Panc1 (cell line): ENCODE results near the gene POLR1B. TPM values are rescaled to one million over a fixed set of nuclear protein-coding genes. Genes with fewer than 3 reads are reported as not detected.
"Not testable (repeated sequence)": the region's sequence is repeated elsewhere in the genome, so short reads cannot be mapped to it uniquely, and the experiment has no call there.

Experiments
- ATAC-seq: fragments of 200-7000 bp; cut with Tn5 transposase; 2 replicates; pipeline ENCODE4 v1.9.1; 2020; ENCODE audit warnings: mild to moderate bottlenecking, moderate library complexity
- BruUV-seq: library from RNA; stranded (reverse); fragments of 400-500 nt; replicated peaks from 2 replicates; lab custom pipeline; 2021; lab: Mats Ljungman, UMichigan
- CTCF ChIA-PET: fragments of 300-600 bp; sonication (Branson Sonifier 250); formaldehyde crosslinking; loops from one replicate; lab custom pipeline; 2022; ENCODE audit warnings: antibody characterized with exemption; lab: Charles Lee
- POLR2A ChIA-PET: fragments of 300-600 bp; sonication (Branson Sonifier 250); formaldehyde crosslinking; loops from one replicate; lab custom pipeline; 2022; ENCODE audit warnings: antibody characterized with exemption; lab: Charles Lee
- DNase-seq: peaks from one replicate; pipeline ENCODE4 v3.0.0-alpha.2; 2010; ENCODE audit warnings: low read depth, low spot score
- H3K27ac ChIP-seq: 2 replicates; pipeline ENCODE4 v1.5.1; 2011; ENCODE audit warnings: mild to moderate bottlenecking, low read length, inconsistent platforms
- H3K27me3 ChIP-seq: fragments of 200-500 bp; sonication (Bioruptor generic); 2 replicates; pipeline ENCODE4 v1.6.0; 2014; ENCODE audit warnings: low read length, inconsistent platforms; ENCODE audit not compliant: control insufficient read depth, insufficient read depth
- H3K36me3 ChIP-seq: fragments of 200-500 bp; sonication (Bioruptor generic); 2 replicates; pipeline ENCODE4 v1.5.1; 2014; ENCODE audit warnings: inconsistent platforms, mild to moderate bottlenecking, low read length, moderate library complexity; ENCODE audit not compliant: control insufficient read depth, insufficient read depth
- H3K4me1 ChIP-seq: 2 replicates; pipeline ENCODE4 v1.5.1; 2011; ENCODE audit warnings: inconsistent platforms, mild to moderate bottlenecking, low read length, moderate library complexity; ENCODE audit not compliant: control insufficient read depth, insufficient read depth
- H3K4me3 ChIP-seq, 2 experiments: 2 replicates each; pipeline ENCODE4 v1.5.1; 2011 to 2012; ENCODE audit warnings: low read depth in 2 of 2, low read length in 2 of 2, mild to moderate bottlenecking in 2 of 2, inconsistent platforms in 1 of 2, moderate library complexity in 1 of 2
- H3K9me3 ChIP-seq: fragments of 200-500 bp; sonication (Bioruptor generic); 2 replicates; pipeline ENCODE4 v1.5.1; 2014; ENCODE audit warnings: low read depth, mild to moderate bottlenecking, inconsistent platforms, low read length, moderate library complexity; ENCODE audit not compliant: control insufficient read depth, insufficient read depth
- POLR2AphosphoS5 ChIP-seq: IDR thresholded peaks from 2 replicates; pipeline ENCODE4 v1.6.1; 2012; ENCODE audit warnings: mild to moderate bottlenecking, low read depth, low read length, moderate library complexity
- SIN3A ChIP-seq: IDR thresholded peaks from 2 replicates; pipeline ENCODE4 v1.6.1; 2012; ENCODE audit warnings: low read depth, mild to moderate bottlenecking, low read length, moderate library complexity, borderline replicate concordance; ENCODE audit not compliant: insufficient read depth
- TCF7L2 ChIP-seq: IDR thresholded peaks from 2 replicates; pipeline ENCODE4 v1.6.1; 2011; ENCODE audit warnings: mild to moderate bottlenecking, low read depth, low read length, inconsistent platforms
- in situ Hi-C: cut with HindIII; loops from 2 replicates; pipeline ENCODE4 v1.10.0; 2016; ENCODE audit warnings: low sequenced_read_pairs, low pct_unique_long_range_greater_than_20kb
- intact Hi-C: fragments of 100-400 bp; cut with micrococcal nuclease; formaldehyde crosslinking; loops from one replicate; pipeline ENCODE4 v1.10.0; 2022; ENCODE audit not compliant: unreplicated experiment
- total RNA-seq: library from RNA; stranded (reverse); gene quantifications from one replicate; pipeline ENCODE4 v1.2.1, GENCODE V29; 2021; ENCODE audit not compliant: unreplicated experiment
- TF ChIP-seq, protein P1 (sequence below): fragments of 450-650 bp; IDR thresholded peaks from 2 replicates; pipeline ENCODE4 v1.5.1; 2017; ENCODE audit warnings: mild to moderate bottlenecking
- TF ChIP-seq, protein P2 (sequence below), 2 experiments: IDR thresholded peaks; 2 replicates each; pipeline ENCODE4 v1.6.1; 2011 to 2012; ENCODE audit warnings: low read depth in 2 of 2, control low read depth in 1 of 2, low read length in 1 of 2, mild to moderate bottlenecking in 1 of 2, moderate library complexity in 1 of 2; ENCODE audit not compliant: insufficient read depth in 1 of 2

Gene POLR1B
- total RNA-seq, 1 experiment from 2014 or later: 35.4 TPM

- H3K9me3 ChIP-seq, H3K4me1 ChIP-seq, H3K36me3 ChIP-seq, intact Hi-C loops, BruUV-seq, H3K27ac ChIP-seq, in situ Hi-C loops, H3K4me3 ChIP-seq, H3K27me3 ChIP-seq, CTCF ChIA-PET, DNase-seq, POLR2A ChIA-PET: not testable (repeated sequence)
- TF ChIP-seq, protein P1, sequence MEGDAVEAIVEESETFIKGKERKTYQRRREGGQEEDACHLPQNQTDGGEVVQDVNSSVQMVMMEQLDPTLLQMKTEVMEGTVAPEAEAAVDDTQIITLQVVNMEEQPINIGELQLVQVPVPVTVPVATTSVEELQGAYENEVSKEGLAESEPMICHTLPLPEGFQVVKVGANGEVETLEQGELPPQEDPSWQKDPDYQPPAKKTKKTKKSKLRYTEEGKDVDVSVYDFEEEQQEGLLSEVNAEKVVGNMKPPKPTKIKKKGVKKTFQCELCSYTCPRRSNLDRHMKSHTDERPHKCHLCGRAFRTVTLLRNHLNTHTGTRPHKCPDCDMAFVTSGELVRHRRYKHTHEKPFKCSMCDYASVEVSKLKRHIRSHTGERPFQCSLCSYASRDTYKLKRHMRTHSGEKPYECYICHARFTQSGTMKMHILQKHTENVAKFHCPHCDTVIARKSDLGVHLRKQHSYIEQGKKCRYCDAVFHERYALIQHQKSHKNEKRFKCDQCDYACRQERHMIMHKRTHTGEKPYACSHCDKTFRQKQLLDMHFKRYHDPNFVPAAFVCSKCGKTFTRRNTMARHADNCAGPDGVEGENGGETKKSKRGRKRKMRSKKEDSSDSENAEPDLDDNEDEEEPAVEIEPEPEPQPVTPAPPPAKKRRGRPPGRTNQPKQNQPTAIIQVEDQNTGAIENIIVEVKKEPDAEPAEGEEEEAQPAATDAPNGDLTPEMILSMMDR: peak; percentile 53
- ATAC-seq: peak; percentile 92
Measured at GRCh38 chr2:112500850-112501484, 41.3 kb upstream of the POLR1B start.

GRCh38 chr2:112509239-112509998, 32.8 kb upstream of the POLR1B start:
- H3K4me3 ChIP-seq, H3K9me3 ChIP-seq, H3K27ac ChIP-seq, H3K27me3 ChIP-seq, H3K36me3 ChIP-seq, ATAC-seq, in situ Hi-C loops, H3K4me1 ChIP-seq, intact Hi-C loops, BruUV-seq, CTCF ChIA-PET, DNase-seq: not testable (repeated sequence)
- POLR2A ChIA-PET: interaction anchor here (0.7 kb wide), 1 partner anchor 92 kb away, joined by 3 read pairs; no protein-coding TSS in a partner anchor

GRCh38 chr2:112516801-112517200, 25.5 kb upstream of the POLR1B start:
- ATAC-seq (no peak), DNase-seq (no peak)
- intact Hi-C loops: no loop called here
- in situ Hi-C loops: no loop called here
- POLR2A ChIA-PET: interaction anchor here (0.6 kb wide), 1 partner anchor 24 kb away, joined by 10 read pairs; no protein-coding TSS in a partner anchor
- no TSS peak for BruUV-seq
- TF ChIP-seq, protein P1: no peak
- TF ChIP-seq POLR2AphosphoS5: no peak
- TF ChIP-seq TCF7L2: no peak
- TF ChIP-seq SIN3A: no peak
- TF ChIP-seq, protein P2, sequence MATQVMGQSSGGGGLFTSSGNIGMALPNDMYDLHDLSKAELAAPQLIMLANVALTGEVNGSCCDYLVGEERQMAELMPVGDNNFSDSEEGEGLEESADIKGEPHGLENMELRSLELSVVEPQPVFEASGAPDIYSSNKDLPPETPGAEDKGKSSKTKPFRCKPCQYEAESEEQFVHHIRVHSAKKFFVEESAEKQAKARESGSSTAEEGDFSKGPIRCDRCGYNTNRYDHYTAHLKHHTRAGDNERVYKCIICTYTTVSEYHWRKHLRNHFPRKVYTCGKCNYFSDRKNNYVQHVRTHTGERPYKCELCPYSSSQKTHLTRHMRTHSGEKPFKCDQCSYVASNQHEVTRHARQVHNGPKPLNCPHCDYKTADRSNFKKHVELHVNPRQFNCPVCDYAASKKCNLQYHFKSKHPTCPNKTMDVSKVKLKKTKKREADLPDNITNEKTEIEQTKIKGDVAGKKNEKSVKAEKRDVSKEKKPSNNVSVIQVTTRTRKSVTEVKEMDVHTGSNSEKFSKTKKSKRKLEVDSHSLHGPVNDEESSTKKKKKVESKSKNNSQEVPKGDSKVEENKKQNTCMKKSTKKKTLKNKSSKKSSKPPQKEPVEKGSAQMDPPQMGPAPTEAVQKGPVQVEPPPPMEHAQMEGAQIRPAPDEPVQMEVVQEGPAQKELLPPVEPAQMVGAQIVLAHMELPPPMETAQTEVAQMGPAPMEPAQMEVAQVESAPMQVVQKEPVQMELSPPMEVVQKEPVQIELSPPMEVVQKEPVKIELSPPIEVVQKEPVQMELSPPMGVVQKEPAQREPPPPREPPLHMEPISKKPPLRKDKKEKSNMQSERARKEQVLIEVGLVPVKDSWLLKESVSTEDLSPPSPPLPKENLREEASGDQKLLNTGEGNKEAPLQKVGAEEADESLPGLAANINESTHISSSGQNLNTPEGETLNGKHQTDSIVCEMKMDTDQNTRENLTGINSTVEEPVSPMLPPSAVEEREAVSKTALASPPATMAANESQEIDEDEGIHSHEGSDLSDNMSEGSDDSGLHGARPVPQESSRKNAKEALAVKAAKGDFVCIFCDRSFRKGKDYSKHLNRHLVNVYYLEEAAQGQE (IDR thresholded peaks at IDR 0.05; ENCODE audit: insufficient read depth in 1 of 2, low read depth in 2 of 2, low read length in 1 of 2): no peak
- H3K4me1 ChIP-seq: no peaks in the 10 kb centered on the region
- CTCF ChIA-PET: no interaction called here
- peaks cover 11% of the 10 kb centered on the region; the same call in 1 of the 2 replicates for H3K9me3 ChIP-seq
- H3K27me3 ChIP-seq: no peaks in the 10 kb centered on the region
- H3K4me3 ChIP-seq: no peak overlapping the region
- H3K27ac ChIP-seq: no peak overlapping the region
- peaks cover 9% of the 10 kb centered on the region; the same call in 1 of the 2 replicates for H3K36me3 ChIP-seq
